ENCODE results near the gene SOX2. TPM values are rescaled to one million over a fixed set of nuclear protein-coding genes. Genes with fewer than 3 reads are reported as not detected.
A peak's percentile ranks its signal among the peaks of the same experiment; 100 is the strongest.

Gene SOX2
- total RNA-seq, 6 experiments from 2014 or later = not detected

DNA sequence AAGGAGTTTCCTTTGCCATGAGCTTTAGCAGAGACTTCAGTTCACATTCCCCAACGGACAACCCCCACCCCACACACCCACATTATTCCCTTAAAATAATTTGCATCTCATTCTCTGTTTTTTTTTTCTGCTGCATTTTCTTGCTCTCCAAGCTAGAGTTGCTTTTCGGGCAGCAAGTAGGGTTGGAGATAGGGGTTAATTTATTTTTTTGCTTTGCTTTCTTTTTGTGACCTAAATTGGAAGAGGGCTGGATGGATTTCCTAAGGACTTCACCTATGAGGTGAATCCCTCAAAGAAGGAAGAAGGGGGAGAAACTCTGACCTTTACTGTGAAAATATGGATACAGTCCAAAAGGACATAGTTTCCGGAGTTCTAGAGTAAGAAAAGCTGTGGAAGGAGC, 6.6 kb downstream of the SOX2 start:
- no peaks in the 10 kb centered on the region for H3K36me3 ChIP-seq
- no peak for DNase-seq
- WGBS (ENCODE audit: insufficient coverage, low coverage, low lambda C conversion rate, missing lambda C conversion rate) = 33% methylated on average over 3 of the region's 3 CpGs
- TF ChIP-seq POLR2A (IDR thresholded peaks at IDR 0.05) = no peak
- TF ChIP-seq, protein P1, sequence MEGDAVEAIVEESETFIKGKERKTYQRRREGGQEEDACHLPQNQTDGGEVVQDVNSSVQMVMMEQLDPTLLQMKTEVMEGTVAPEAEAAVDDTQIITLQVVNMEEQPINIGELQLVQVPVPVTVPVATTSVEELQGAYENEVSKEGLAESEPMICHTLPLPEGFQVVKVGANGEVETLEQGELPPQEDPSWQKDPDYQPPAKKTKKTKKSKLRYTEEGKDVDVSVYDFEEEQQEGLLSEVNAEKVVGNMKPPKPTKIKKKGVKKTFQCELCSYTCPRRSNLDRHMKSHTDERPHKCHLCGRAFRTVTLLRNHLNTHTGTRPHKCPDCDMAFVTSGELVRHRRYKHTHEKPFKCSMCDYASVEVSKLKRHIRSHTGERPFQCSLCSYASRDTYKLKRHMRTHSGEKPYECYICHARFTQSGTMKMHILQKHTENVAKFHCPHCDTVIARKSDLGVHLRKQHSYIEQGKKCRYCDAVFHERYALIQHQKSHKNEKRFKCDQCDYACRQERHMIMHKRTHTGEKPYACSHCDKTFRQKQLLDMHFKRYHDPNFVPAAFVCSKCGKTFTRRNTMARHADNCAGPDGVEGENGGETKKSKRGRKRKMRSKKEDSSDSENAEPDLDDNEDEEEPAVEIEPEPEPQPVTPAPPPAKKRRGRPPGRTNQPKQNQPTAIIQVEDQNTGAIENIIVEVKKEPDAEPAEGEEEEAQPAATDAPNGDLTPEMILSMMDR (IDR thresholded peaks at IDR 0.05) = no peak
- intact Hi-C loops (cut with DNase I) = loop anchor here in 1 of 2 donors (10.0 kb wide), 1 partner anchor 966 kb away; no protein-coding TSS in a partner anchor
- ATAC-seq = no peak
- H3K27ac ChIP-seq = no peak overlapping the region
- no peaks in the 10 kb centered on the region for H3K4me1 ChIP-seq
- no peaks in the 10 kb centered on the region for H3K9me3 ChIP-seq
- H3K4me3 ChIP-seq = no peak overlapping the region
- peaks cover 19 to 84% of the 10 kb centered on the region in 2 donors for H3K27me3 ChIP-seq

DNA sequence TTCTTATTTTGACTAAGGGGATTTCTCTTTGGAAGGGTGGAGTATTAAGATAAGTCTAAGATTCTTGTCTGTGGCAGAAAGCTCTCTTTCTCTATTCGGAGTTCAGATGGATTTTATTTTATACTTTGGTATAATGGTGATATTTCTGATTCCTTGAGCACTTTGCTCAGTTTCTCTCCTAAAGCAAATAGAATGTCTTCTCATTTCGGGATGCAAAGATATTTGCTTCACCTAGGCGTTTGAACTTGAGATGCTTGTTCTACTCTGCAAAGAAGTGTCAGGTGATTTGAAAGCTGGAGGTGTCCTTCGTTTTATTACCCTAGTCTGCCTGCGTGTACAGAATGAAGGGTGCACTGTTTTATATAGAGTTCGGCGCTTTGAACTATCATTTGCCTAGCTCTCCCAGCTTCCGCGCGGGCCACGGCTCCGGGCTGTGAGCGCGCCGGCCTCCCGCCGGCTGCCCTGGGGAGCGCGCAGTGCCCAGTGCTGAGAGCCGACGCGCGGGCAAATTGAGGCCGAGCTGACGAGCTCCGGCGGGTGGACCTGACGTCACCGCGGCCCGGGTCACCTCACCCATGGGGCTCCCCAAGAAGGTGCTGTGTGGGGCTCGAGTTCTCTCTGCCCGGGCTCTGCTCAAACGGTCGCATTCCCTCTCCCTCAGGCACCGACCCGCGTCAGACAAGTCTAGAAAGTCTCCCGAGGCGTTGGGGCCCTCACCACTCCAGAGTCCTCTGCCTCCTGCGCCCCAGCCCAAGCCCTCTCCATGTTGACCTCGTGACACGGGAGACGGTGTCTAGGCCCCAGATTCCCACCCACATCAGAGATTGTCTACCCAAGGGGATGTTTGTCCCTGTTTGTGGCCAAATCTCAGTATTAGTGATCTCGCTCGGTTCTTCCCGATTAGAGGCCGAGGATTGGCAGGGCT, 7.5 kb downstream of the SOX2 start:
- intact Hi-C loops (cut with DNase I) = loop anchor here in 1 of 2 donors (10.0 kb wide), 1 partner anchor 966 kb away; no protein-coding TSS in a partner anchor
- H3K27me3 ChIP-seq = peaks cover 19 to 84% of the 10 kb centered on the region in 2 donors
- no peak for DNase-seq
- ATAC-seq = peak in 3 of 4 donors; percentile 21 to 32 (median 27)
- H3K4me1 ChIP-seq = no peaks in the 10 kb centered on the region
- WGBS (ENCODE audit: insufficient coverage, low coverage, low lambda C conversion rate, missing lambda C conversion rate) = 8% methylated on average over 19 of the region's 48 CpGs
- TF ChIP-seq, protein P1 (IDR thresholded peaks at IDR 0.05) = no peak
- no peak for TF ChIP-seq POLR2A (IDR thresholded peaks at IDR 0.05)
- no peaks in the 10 kb centered on the region for H3K36me3 ChIP-seq
- no peak overlapping the region for H3K27ac ChIP-seq
- H3K4me3 ChIP-seq = no peak overlapping the region
- no peaks in the 10 kb centered on the region for H3K9me3 ChIP-seq

DNA sequence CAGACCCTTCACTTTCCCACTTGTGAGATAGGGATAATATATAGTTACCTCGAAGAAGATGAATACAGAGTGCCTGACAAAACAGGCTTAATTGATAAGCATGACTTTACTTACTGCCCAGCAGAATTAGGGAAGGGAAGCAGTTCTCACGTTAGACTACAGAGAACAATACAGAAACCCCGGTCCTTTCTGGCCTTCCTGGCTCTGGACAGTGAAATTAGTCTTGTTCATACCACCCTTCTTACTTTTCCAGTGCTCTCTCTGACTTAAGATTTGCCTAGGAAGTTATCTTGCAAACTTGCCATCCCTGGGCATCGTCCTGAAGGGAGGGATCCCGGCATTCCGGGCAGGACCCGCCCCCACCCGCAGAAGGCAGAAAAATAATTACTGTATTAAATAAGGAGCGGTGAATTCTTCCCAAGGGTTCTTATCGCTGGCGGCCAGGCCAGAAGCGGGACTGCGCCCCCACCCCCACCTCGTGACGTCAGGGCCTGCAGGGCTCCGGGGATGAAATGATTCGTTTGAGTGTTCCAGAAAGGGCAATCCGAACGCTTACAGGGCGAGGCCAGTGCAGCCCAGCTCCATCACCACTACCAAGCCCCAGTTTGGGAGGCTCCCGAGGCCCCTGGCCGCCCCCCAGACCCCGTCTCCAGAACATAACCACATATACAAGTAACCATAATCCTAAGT, 8.4 kb downstream of the SOX2 start:
- intact Hi-C loops (cut with DNase I) = loop anchor here in 1 of 2 donors (10.0 kb wide), 1 partner anchor 965 kb away; no protein-coding TSS in a partner anchor
- Histone ChIP-seq H3K4me1 (no peaks in the 10 kb centered on the region), H3K27ac (no peak overlapping the region), H3K36me3 (no peaks in the 10 kb centered on the region), H3K4me3 (no peak overlapping the region), H3K9me3 (no peaks in the 10 kb centered on the region), H3K27me3 (peaks cover 14 to 81% of the 10 kb centered on the region in 2 donors)
- DNase-seq (no peak), ATAC-seq (no peak)
- 3% methylated on average over 14 of the region's 23 CpGs for WGBS (ENCODE audit: insufficient coverage, low coverage, low lambda C conversion rate, missing lambda C conversion rate)
- TF ChIP-seq, protein P1 (IDR thresholded peaks at IDR 0.05) = no peak

DNA sequence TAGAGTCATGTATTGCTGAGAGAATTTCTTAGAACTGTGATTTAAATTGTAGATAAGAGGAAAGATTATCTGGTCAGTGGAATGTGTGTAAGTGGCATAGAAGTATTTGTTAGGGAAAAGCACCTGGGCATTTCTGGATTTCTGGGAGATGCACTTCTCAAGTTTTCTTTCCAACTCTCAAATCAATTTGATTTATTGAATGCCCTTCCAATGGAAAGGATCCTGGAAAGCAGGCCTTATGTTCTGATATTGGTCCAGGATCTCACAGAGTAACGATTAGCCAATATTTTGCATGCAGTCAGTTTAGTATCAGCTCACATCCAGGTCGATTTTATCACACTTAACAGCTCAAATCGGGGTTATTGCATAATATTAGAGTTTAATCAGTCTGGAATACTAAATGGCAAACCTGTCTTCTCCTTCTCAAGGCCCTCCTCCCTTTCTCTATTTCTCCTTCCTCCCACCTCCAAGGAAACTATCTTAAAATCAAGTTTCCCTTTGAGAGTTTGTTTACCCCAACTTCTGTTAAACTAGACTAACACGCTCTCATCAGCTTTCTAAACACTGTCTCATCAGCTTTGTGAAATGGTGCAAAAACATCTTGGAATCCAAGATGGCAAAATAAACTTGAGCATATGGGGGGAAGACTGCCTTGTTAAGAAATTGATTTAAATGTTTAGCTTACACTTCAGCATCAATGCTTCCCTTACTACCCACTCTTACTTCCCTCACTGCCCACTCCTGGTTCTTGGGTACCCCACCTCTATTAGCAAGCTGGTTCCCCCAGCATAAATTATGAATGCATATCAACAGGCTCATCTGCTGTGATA, 9.5 kb downstream of the SOX2 start:
- ATAC-seq (no peak), DNase-seq (no peak)
- TF ChIP-seq POLR2A (IDR thresholded peaks at IDR 0.05) = no peak
- TF ChIP-seq, protein P1 (IDR thresholded peaks at IDR 0.05) = no peak
- peaks cover 8 to 80% of the 10 kb centered on the region in 2 donors for H3K27me3 ChIP-seq
- no peaks in the 10 kb centered on the region for H3K9me3 ChIP-seq
- peaks cover 0 to 3% (median under 1%) of the 10 kb centered on the region in 4 donors for H3K4me1 ChIP-seq
- H3K4me3 ChIP-seq = no peak overlapping the region
- WGBS (ENCODE audit: insufficient coverage, low coverage, low lambda C conversion rate, missing lambda C conversion rate) = 21% methylated on average over 3 of the region's 4 CpGs
- intact Hi-C loops (cut with DNase I) = no loop called here
- H3K27ac ChIP-seq = no peak overlapping the region
- no peaks in the 10 kb centered on the region for H3K36me3 ChIP-seq
